ENCODE results near the gene IL1A. TPM values are rescaled to one million over a fixed set of nuclear protein-coding genes. Genes with fewer than 3 reads are reported as not detected.

The IL1A gene
- polyA plus RNA-seq, 1 of the 3 experiments (the other 2 are of a cell fraction) = not detected

- Histone ChIP-seq H3K4me3 (ENCODE audit: low read depth in 2 of 2, low read length in 1 of 2) (no peak overlapping the region), H3K27ac (ENCODE audit: low read depth in 2 of 2, low read length in 1 of 2) (no peak overlapping the region), H3K4me2 (no peak overlapping the region), H4K20me1 (ENCODE audit: insufficient read depth) (no peaks in the 10 kb centered on the region), H3K4me1 (ENCODE audit: control insufficient read depth in 1 of 2, insufficient read depth in 2 of 2, low read depth in 1 of 2, low read length in 1 of 2) (peaks cover 0 to 2% of the 10 kb centered on the region in 2 experiments; a peak in 1 of 4 replicates), H3K27me3 (ENCODE audit: insufficient read depth) (no peaks in the 10 kb centered on the region), H3K9me3 (no peaks in the 10 kb centered on the region), H3K9me2 (no peaks in the 10 kb centered on the region), H2AFZ (ENCODE audit: low read depth) (no peak overlapping the region), H3F3A (replicated peaks; ENCODE audit: insufficient read depth) (peaks cover 3% of the 10 kb centered on the region), H3K79me2 (ENCODE audit: insufficient read depth) (no peaks in the 10 kb centered on the region), H3K36me3 (replicated peaks in 1 of 2; ENCODE audit: control insufficient read depth in 1 of 2, insufficient read depth in 2 of 2, low read length in 1 of 2) (no peaks in the 10 kb centered on the region), H3K9ac (no peak overlapping the region)
- ChIA-PET POLR2A (no interaction called here), CTCF (no interaction called here)
- WGBS (ENCODE audit: low lambda C conversion rate) = 28% methylated on average over 3 of the region's 3 CpGs
- no peak for DNase-seq
- TF ChIP-seq ZBTB33 (IDR thresholded peaks at IDR 0.05; ENCODE audit: borderline replicate concordance, low read depth) = no peak
- TF ChIP-seq FOSL2 (IDR thresholded peaks at IDR 0.05; ENCODE audit: borderline replicate concordance, low read depth) = no peak
- TF ChIP-seq USF1 (IDR thresholded peaks at IDR 0.05; ENCODE audit: borderline replicate concordance, low read depth) = no peak
- TF ChIP-seq RCOR1 (IDR thresholded peaks at IDR 0.05; ENCODE audit: low read length) = no peak
- TF ChIP-seq GABPA (IDR thresholded peaks at IDR 0.05; ENCODE audit: low read depth) = no peak
- TF ChIP-seq SIN3A (IDR thresholded peaks at IDR 0.05; ENCODE audit: borderline replicate concordance, low read depth, low read length) = no peak
- no peak for TF ChIP-seq IRF3 (IDR thresholded peaks at IDR 0.05; ENCODE audit: low read depth, low read length)
- TF ChIP-seq TEAD4 (IDR thresholded peaks at IDR 0.05; ENCODE audit: borderline replicate concordance, insufficient read depth) = no peak
- TF ChIP-seq YY1 (IDR thresholded peaks at IDR 0.05; ENCODE audit: low read depth) = no peak
- no peak; the same call in 1 of the 2 replicates for TF ChIP-seq CTCF (IDR thresholded peaks at IDR 0.05)
- no peak for TF ChIP-seq NRF1 (IDR thresholded peaks at IDR 0.05; ENCODE audit: low read depth, low read length)
- TF ChIP-seq ELF1 (IDR thresholded peaks at IDR 0.05) = no peak
- no peak for TF ChIP-seq MXI1 (IDR thresholded peaks at IDR 0.05; ENCODE audit: low read depth, low read length)
- no peak for TF ChIP-seq FOXJ3 (CRISPR knock-in tag; IDR thresholded peaks at IDR 0.05)
- TF ChIP-seq RFX5 (IDR thresholded peaks at IDR 0.05; ENCODE audit: low read length) = no peak
- no peak for TF ChIP-seq TAF1 (IDR thresholded peaks at IDR 0.05; ENCODE audit: borderline replicate concordance, low read depth, low read length)
- TF ChIP-seq JUND (IDR thresholded peaks at IDR 0.05) = no peak
- no peak for TF ChIP-seq FOXM1 (IDR thresholded peaks at IDR 0.05; ENCODE audit: low read depth)
- no peak for TF ChIP-seq USF2 (IDR thresholded peaks at IDR 0.05; ENCODE audit: borderline replicate concordance, low read depth, low read length)
- no peak for TF ChIP-seq CHD2 (IDR thresholded peaks at IDR 0.05; ENCODE audit: low read length, partially characterized antibody)
Measured at GRCh38 chr2:112807233-112807807, 23.0 kb upstream of the IL1A start.
